HG03103 (cell line): Measurements from ENCODE around the gene R3HDM2.

Source experiments
- ATAC-seq: cut with Tn5 transposase; IDR thresholded peaks from one replicate; pipeline ENCODE4 v1.9.1; 2021; ENCODE audit warnings: low read depth; ENCODE audit not compliant: unreplicated experiment

Gene R3HDM2

DNA sequence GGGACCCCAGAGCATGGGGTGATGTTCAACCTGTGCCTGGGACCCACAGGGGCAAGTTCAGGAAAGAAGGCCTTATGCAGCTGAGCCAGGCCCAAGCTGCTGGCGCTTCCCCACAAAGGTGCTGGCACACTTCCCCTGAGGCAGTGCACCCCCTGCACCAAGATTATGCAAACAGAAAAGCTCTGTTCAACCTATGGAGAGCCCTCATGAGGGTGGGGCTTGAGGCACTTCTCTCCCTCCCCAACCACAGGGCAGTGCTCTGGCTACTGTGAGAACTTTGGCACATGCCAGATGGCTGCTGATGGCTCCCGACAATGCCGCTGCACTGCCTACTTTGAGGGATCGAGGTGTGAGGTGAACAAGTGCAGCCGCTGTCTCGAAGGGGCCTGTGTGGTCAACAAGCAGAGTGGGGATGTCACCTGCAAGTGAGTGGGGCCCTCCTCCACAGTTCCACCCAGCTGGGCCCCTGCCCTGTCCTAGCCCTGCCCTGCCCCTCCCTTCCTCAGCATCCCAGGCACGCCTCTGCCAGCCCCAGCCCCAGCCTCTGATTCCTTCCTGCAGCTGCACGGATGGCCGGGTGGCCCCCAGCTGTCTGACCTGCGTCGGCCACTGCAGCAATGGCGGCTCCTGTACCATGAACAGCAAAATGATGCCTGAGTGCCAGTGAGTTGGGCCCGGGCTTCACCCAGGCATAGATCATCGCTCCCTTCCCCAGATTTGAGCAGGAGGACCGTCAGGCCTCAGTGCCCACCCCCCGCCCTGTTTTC is 219.7 kb downstream of the R3HDM2 start:
- no peak for ATAC-seq

DNA sequence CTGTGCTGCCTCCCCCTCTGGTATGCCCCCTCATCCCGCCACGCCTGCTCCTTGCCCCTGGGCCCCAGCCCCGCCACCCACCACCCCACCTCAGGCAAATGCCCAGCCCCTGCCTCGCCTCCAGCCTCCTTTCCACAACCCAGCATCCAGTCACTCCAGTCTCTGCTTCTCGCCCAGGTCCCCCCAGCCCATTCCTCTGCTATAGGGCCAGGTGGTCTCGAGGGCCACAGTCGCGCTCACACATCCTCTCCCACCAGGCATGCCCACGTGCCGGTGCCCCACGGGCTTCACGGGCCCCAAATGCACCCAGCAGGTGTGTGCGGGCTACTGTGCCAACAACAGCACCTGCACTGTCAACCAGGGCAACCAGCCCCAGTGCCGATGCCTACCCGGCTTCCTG is 220.4 kb downstream of the R3HDM2 start:
- no peak for ATAC-seq

DNA sequence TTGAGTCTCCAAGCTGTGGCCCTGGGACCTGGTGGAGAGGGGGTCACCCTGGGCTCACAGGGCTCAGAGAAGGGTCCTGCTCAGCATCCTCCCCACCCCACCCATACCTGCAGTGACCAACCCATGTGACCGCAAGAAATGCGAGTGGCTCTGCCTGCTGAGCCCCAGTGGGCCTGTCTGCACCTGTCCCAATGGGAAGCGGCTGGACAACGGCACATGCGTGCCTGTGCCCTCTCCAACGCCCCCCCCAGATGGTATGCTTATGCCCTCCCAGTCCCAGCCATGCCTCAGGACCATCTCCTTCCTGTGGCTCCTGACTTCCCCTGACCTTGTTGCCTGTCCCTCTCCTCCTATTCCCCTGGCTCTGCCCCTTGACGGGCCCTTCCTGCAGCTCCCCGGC is 220.9 kb downstream of the R3HDM2 start:
- no peak for ATAC-seq

DNA sequence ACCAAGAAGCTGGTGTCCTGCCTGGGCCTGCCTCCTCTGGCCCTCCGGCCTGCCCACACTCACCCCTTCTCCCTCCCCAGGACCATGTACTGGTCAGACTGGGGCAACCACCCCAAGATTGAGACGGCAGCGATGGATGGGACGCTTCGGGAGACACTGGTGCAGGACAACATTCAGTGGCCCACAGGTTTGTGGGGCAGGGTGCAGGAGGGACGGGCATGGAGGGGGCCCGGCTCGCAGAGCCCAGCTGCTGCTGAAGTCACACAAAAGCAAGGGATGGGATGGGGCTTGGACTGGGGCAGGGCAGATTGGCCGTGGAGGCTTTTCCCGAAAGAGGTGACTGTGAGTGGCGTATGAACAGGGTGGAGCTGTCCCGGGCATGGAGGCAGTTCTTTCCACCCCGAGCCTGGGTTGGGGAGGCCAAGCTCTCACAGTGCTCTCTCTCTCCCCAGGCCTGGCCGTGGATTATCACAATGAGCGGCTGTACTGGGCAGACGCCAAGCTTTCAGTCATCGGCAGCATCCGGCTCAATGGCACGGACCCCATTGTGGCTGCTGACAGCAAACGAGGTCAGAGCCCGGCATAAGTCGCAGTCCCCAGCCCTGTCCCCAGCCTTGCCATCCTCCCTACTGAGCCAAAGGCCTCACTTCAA is 222.1 kb downstream of the R3HDM2 start:
- no peak for ATAC-seq

DNA sequence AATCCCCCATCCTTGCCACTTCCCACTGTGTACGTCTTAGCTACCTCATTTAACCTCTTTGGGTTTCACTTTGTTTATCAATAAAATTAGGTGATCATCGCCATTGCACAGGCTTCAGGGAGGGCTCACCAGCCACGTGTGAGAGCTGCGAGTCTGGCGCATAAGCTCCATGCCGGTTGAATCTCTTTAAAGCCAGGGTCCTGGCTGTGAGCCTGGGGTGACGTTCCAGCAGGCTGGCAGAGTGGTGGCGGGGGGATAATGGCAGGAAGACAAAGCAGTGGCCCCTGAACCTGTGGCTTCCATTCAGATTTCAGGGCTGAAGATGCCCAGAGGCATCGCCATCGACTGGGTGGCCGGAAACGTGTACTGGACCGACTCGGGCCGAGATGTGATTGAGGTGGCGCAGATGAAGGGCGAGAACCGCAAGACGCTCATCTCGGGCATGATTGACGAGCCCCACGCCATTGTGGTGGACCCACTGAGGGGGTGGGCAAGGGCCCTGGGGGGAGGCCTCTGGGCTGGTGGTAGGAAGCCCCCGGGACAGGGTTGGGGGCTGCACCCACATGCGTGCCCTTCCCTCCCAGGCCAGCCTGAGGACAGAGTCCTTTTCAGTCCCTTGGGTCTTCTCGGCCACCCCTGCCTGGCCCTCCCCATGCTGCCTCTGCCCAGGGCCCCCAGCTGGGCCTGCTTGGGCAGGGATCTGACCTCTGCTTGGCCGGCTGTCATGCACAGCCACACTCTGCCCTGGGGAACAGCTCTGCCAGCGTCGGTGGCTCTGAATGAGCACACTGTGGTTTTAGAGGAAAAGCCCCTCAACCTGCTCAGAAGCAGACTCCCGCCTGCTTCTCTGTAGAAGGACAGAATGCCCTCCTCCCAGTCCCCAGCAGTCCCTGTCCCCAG is 222.9 kb downstream of the R3HDM2 start:
- ATAC-seq, result no peak

DNA sequence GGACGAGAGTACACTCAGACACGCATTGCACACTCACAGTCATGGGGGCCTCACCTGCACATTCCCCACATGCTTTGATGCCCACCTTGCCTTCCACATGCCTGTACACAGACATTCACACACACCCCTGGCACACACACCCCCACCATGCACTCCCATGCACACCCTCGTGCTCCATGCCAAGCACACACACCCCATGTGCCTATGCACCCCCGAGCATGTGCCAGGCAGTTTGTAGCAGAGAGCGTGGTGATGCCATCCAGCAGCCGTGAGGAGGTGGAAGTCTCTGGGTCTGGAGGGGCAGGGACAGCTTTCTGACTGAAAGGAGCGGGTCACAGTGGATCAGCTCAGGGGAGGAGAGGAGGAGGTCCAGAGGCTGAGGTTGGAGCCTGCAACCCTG is 224.9 kb downstream of the R3HDM2 start:
- no peak for ATAC-seq

DNA sequence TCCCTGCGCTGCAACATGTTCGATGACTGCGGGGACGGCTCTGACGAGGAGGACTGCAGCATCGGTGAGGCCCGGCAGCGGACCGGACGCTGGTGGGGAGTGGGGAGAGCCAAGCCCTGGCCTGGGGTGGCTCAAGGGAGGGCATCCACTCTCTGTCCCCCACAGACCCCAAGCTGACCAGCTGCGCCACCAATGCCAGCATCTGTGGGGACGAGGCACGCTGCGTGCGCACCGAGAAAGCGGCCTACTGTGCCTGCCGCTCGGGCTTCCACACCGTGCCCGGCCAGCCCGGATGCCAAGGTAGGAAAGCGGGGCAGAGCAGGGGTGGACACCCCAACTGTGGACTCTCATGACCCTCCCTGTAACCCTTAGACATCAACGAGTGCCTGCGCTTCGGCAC is 225.7 kb downstream of the R3HDM2 start:
- no peak for ATAC-seq

DNA sequence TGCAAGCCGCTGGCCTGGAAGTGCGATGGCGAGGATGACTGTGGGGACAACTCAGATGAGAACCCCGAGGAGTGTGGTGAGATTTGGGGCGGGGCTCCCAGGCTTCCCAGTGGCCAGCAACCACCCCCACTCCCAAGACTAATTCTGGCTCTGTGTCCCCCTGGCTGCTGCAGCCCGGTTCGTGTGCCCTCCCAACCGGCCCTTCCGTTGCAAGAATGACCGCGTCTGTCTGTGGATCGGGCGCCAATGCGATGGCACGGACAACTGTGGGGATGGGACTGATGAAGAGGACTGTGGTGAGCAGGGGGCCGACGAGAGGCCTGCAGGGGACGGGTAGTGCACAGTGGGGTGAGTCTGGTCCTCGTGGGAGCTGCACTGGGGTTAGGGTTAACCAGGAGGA is 226.4 kb downstream of the R3HDM2 start:
- no peak for ATAC-seq

DNA sequence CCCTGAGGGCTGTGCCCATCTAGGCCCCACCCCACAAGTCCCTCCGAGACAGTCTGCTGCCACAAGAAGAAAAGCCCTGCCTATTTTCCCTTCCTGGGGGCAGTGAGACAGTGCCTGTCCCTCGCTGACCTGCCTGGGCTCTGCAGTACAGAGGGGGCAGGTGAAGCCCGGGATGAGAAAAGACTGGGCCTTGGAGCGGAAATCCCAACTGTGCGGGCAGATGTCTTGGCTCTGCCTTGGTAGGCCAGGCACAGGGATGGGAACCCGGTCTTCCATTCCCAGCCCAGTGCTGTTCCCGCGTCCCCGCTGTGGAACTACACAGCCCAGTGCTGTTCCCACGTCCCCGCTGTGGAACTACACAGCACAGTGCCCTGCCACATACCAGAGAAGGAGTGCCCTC is 227.1 kb downstream of the R3HDM2 start:
- ATAC-seq, result no peak
